Transverse colon (tissue), 4 donors: ENCODE results near the gene PLCL1. TPM values are rescaled to one million over a fixed set of nuclear protein-coding genes. Genes with fewer than 3 reads are reported as not detected.

Experiments
- DNase-seq: peaks from one replicate; pipeline ENCODE4 v3.0.0-alpha.2; 2019
- H3K27ac ChIP-seq, 4 donors: fragments of 200-600 bp; sonication (generic); 2 replicates each; pipeline ENCODE4 v1.5.1; 2016 to 2018; ENCODE audit warnings: inconsistent platforms in 4 of 4
- H3K27me3 ChIP-seq: fragments of 200-600 bp; sonication (generic); 2 replicates; pipeline ENCODE4 v1.5.1; 2017; ENCODE audit warnings: inconsistent platforms
- H3K36me3 ChIP-seq, 4 donors: fragments of 200-600 bp; sonication (generic); 2 replicates each; pipeline ENCODE4 v1.5.1; 2017 to 2019; ENCODE audit warnings: inconsistent platforms in 4 of 4
- H3K4me1 ChIP-seq, 4 donors: fragments of 200-600 bp; sonication (generic); 2 replicates each; pipeline ENCODE4 v1.5.1; 2017 to 2020; ENCODE audit warnings: inconsistent platforms in 4 of 4
- H3K4me3 ChIP-seq, 4 donors: fragments of 200-600 bp; sonication (generic); 1 replicate in 1 of 4; 2 replicates in 3 of 4; pipeline versions ENCODE4 v1.5.1 to v1.6.1; 2017 to 2019; ENCODE audit warnings: inconsistent platforms in 4 of 4
- H3K9me3 ChIP-seq, 2 donors: fragments of 200-600 bp; sonication (generic); 2 replicates each; pipeline ENCODE4 v1.5.1; 2017 to 2019; ENCODE audit warnings: inconsistent platforms in 2 of 2
- CTCF ChIP-seq, 5 experiments: fragments of 200-600 bp in 3 of 5; fragments of 450-650 bp in 2 of 5; sonication (generic) in 3 of 5; IDR thresholded peaks; 1 replicate in 2 of 5; 2 replicates in 3 of 5; pipeline ENCODE4 v1.5.1; 2016 to 2017; ENCODE audit warnings: antibody characterized with exemption in 5 of 5, inconsistent platforms in 3 of 5, mild to moderate bottlenecking in 2 of 5, moderate library complexity in 1 of 5
- EP300 ChIP-seq: sonication (generic); formaldehyde crosslinking; IDR thresholded peaks from one replicate; pipeline ENCODE4 v1.6.1; 2017; ENCODE audit warnings: antibody characterized with exemption, low read depth
- POLR2A ChIP-seq: fragments of 450-650 bp; IDR thresholded peaks from one replicate; pipeline ENCODE4 v1.6.1; 2016; ENCODE audit warnings: antibody characterized with exemption, mild to moderate bottlenecking, moderate library complexity
- POLR2AphosphoS5 ChIP-seq, 3 donors: sonication (generic); formaldehyde crosslinking; IDR thresholded peaks; one replicate each; pipeline ENCODE4 v1.6.1; 2016; ENCODE audit warnings: antibody characterized with exemption in 3 of 3
- WGBS, 2 donors: methylation state at CpG; one replicate each; pipeline ENCODE4 v1.1.5; 2018; ENCODE audit warnings: low coverage in 1 of 2; 5-methylcytosine and 5-hydroxymethylcytosine counted together
- in situ Hi-C, 4 donors: fragments of 200-750 bp; cut with MboI; loops; one replicate each; pipeline versions ENCODE4 v1.15.0 to v1.15.1; 2017; ENCODE audit warnings: low sequenced_read_pairs in 3 of 4, low pct_ligation_motif_present in 1 of 4, low pct_unique_long_range_greater_than_20kb in 1 of 4
- intact Hi-C: fragments of 100-400 bp; cut with DNase I; formaldehyde crosslinking; loops from one replicate; pipeline ENCODE4 v1.15.1; 2023; ENCODE audit warnings: low total_unique reads
- total RNA-seq, 4 donors: library from RNA; depleted of rRNA; stranded (reverse); fragments of >200 nt; gene quantifications; one replicate each; pipeline ENCODE4 v1.1.0, GENCODE V29; 2016

PLCL1 gene
- total RNA-seq, 4 donors from 2014 or later: 0.20 to 7.1 (median 5.3) TPM

- Histone ChIP-seq H3K36me3 (no peaks in the 10 kb centered on the region), H3K27ac (no peak overlapping the region), H3K4me3 (no peak overlapping the region), H3K27me3 (no peaks in the 10 kb centered on the region), H3K4me1 (no peaks in the 10 kb centered on the region), H3K9me3 (no peaks in the 10 kb centered on the region)
- WGBS, 2 donors: 20 to 57% methylated on average over 1 of the region's 1 CpG
- intact Hi-C loops (no loop called here), in situ Hi-C loops (no loop called here)
- peak; percentile 13 for DNase-seq
- TF ChIP-seq POLR2A (no peak), CTCF (IDR thresholded peaks at IDR 0.05) (peak in 3 of 5 experiments; percentile 19 to 44 (median 21)), POLR2AphosphoS5 (IDR thresholded peaks at IDR 0.05) (no peak), EP300 (no peak)
Observed at GRCh38 chr2:198054299-198054698, 249.9 kb downstream of the PLCL1 start.

GRCh38 chr2:198055716-198056115 is 251.3 kb downstream of the PLCL1 start:
- TF ChIP-seq CTCF (IDR thresholded peaks at IDR 0.05) (no peak), POLR2AphosphoS5 (IDR thresholded peaks at IDR 0.05) (no peak), POLR2A (no peak), EP300 (no peak)
- H3K27ac ChIP-seq: no peak overlapping the region

GRCh38 chr2:198056836-198057235 is 252.4 kb downstream of the PLCL1 start:
- no peaks in the 10 kb centered on the region for H3K27me3 ChIP-seq
- H3K4me1 ChIP-seq: no peaks in the 10 kb centered on the region
- in situ Hi-C loops: no loop called here
- H3K4me3 ChIP-seq: no peak overlapping the region
- no peak for TF ChIP-seq CTCF (IDR thresholded peaks at IDR 0.05)
- no peak for TF ChIP-seq POLR2A
- TF ChIP-seq POLR2AphosphoS5 (IDR thresholded peaks at IDR 0.05): no peak
- no peak for TF ChIP-seq EP300
- WGBS, 2 donors: 57 to 71% methylated on average over 1 to 2 of the region's 2 CpGs
- DNase-seq: no peak
- no peak overlapping the region for H3K27ac ChIP-seq
- intact Hi-C loops: no loop called here
- no peaks in the 10 kb centered on the region for H3K9me3 ChIP-seq
- no peaks in the 10 kb centered on the region for H3K36me3 ChIP-seq

More at GRCh38 chr2:198055716-198056115, 251.3 kb downstream of the PLCL1 start:
- H3K36me3 ChIP-seq: no peaks in the 10 kb centered on the region
- no peaks in the 10 kb centered on the region for H3K9me3 ChIP-seq
- DNase-seq: no peak
- 79 to 100% methylated on average over 2 of the region's 2 CpGs for WGBS, 2 donors
- in situ Hi-C loops (no loop called here), intact Hi-C loops (no loop called here)
- no peaks in the 10 kb centered on the region for H3K27me3 ChIP-seq
- no peaks in the 10 kb centered on the region for H3K4me1 ChIP-seq
- no peak overlapping the region for H3K4me3 ChIP-seq

GRCh38 chr2:198059800-198060199 is 255.4 kb downstream of the PLCL1 start:
- in situ Hi-C loops (no loop called here), intact Hi-C loops (no loop called here)

More at GRCh38 chr2:198059800-198060199, 255.4 kb downstream of the PLCL1 start:
- no peaks in the 10 kb centered on the region for H3K4me1 ChIP-seq
- H3K27ac ChIP-seq: no peak overlapping the region
- 80 to 86% methylated on average over 4 to 7 of the region's 7 CpGs for WGBS, 2 donors
- no peak overlapping the region for H3K4me3 ChIP-seq
- H3K27me3 ChIP-seq: no peaks in the 10 kb centered on the region
- no peak for TF ChIP-seq EP300
- TF ChIP-seq POLR2A: no peak
- TF ChIP-seq CTCF (IDR thresholded peaks at IDR 0.05): no peak
- TF ChIP-seq POLR2AphosphoS5 (IDR thresholded peaks at IDR 0.05): no peak
- no peaks in the 10 kb centered on the region for H3K36me3 ChIP-seq
- H3K9me3 ChIP-seq: no peaks in the 10 kb centered on the region
- DNase-seq: no peak
